A673 (cell line): ENCODE data around the gene FNDC11. TPM values are rescaled to one million over a fixed set of nuclear protein-coding genes. Genes with fewer than 3 reads are reported as not detected.

Experiments
- BruUV-seq: library from RNA; stranded (reverse); fragments of 400-500 nt; replicated peaks from 2 replicates; lab custom pipeline; 2021; lab: Mats Ljungman, UMichigan
- CTCF ChIA-PET: fragments of 300-600 bp; sonication (Branson Sonifier 250); formaldehyde crosslinking; loops from one replicate; lab custom pipeline; 2022; ENCODE audit warnings: antibody characterized with exemption; lab: Charles Lee
- POLR2A ChIA-PET: fragments of 300-600 bp; sonication (Branson Sonifier 250); formaldehyde crosslinking; loops from one replicate; lab custom pipeline; 2022; ENCODE audit warnings: antibody characterized with exemption; ENCODE audit not compliant: low non-redundant PET; lab: Charles Lee
- DNase-seq: peaks from one replicate; pipeline ENCODE4 v3.0.0-alpha.2; 2015; ENCODE audit warnings: low spot score
- H3K27ac ChIP-seq: fragments of 200-600 bp; sonication (generic); 2 replicates; pipeline ENCODE4 v1.5.1; 2016; ENCODE audit warnings: mixed run types, low read depth, mild to moderate bottlenecking, mixed read lengths, antibody characterized with exemption, low read length; ENCODE audit not compliant: poor library complexity, severe bottlenecking
- H3K27me3 ChIP-seq: fragments of 200-600 bp; sonication (generic); replicated peaks from 2 replicates; pipeline ENCODE4 v1.6.1; 2017; ENCODE audit warnings: mixed run types, low read depth, mild to moderate bottlenecking, mixed read lengths, antibody characterized with exemption, low read length; ENCODE audit not compliant: insufficient read depth, poor library complexity
- H3K36me3 ChIP-seq: fragments of 200-600 bp; sonication (generic); 2 replicates; pipeline ENCODE4 v1.6.1; 2016; ENCODE audit warnings: mixed run types, mild to moderate bottlenecking, mixed read lengths, antibody characterized with exemption, low read length; ENCODE audit not compliant: insufficient read depth, poor library complexity, severe bottlenecking
- H3K4me1 ChIP-seq: fragments of 200-600 bp; sonication (generic); 2 replicates; pipeline ENCODE4 v1.6.1; 2017; ENCODE audit warnings: mixed run types, mild to moderate bottlenecking, mixed read lengths, antibody characterized with exemption, low read length; ENCODE audit not compliant: insufficient read depth, poor library complexity, severe bottlenecking
- H3K4me3 ChIP-seq: fragments of 200-600 bp; sonication (generic); 2 replicates; pipeline ENCODE4 v1.5.1; 2016; ENCODE audit warnings: low read depth, mixed run types, mild to moderate bottlenecking, mixed read lengths, low read length; ENCODE audit not compliant: poor library complexity, severe bottlenecking
- H3K9me3 ChIP-seq: fragments of 200-600 bp; sonication (generic); 2 replicates; pipeline ENCODE4 v1.6.1; 2016; ENCODE audit warnings: mixed run types, low read depth, mild to moderate bottlenecking, mixed read lengths, antibody characterized with exemption, low read length; ENCODE audit not compliant: poor library complexity, severe bottlenecking
- EZH2 ChIP-seq: fragments of 200-600 bp; sonication (generic); IDR thresholded peaks from 2 replicates; pipeline ENCODE4 v1.6.1; 2017; ENCODE audit warnings: borderline replicate concordance, low read depth, mild to moderate bottlenecking, mixed read lengths, antibody characterized with exemption, low read length; ENCODE audit not compliant: poor library complexity, severe bottlenecking
- intact Hi-C: fragments of 100-400 bp; cut with micrococcal nuclease; formaldehyde crosslinking; loops from one replicate; pipeline ENCODE4 v1.10.0; 2022; ENCODE audit not compliant: unreplicated experiment
- total RNA-seq: library from RNA; stranded (reverse); gene quantifications from 2 replicates; pipeline ENCODE4 v1.2.3, GENCODE V29; 2021
- TF ChIP-seq, protein P1 (sequence below): fragments of 300-800, 200-600 bp; sonication (generic); conservative IDR thresholded peaks from 2 replicates; pipeline ENCODE4 v1.5.1; 2017; ENCODE audit warnings: low read depth, mild to moderate bottlenecking, antibody characterized with exemption, low read length, moderate library complexity, mixed read lengths

Gene FNDC11
- total RNA-seq, 1 experiment from 2014 or later = 0.21 TPM

DNA sequence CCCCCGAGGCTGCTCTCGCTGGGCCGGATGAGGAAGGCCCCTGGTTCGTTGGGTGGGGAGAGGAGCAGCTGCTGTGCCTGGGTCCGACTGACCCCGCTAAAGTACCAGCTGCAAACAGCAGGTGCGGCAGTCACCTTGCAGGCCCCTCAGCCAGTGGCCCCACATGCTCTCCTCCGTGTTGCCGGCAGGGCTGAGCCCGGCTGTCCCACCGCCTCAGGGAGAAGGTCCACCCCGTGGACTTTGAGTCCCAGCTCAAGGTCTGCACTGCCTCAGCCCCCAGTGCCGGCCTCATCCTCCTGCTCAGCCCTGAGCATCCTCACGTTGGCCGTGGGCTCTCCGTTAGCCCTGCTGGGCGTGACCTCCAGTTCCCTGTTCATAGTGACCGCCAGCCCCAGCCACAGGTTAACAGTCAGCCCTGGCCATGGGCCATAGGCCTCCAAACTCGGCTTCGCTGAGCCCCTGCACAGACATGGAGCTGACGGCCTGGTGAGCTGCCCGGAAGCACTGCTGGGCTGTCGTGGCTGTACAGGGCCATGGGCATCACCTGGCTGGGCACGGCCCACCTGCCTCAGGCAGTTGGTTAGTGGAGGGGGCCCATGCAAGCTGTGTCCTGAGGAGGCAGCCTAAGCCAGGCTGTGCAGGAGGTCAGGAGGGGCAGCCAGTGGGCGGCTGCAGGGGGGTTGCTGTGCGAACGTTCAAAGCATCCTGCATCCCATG, 9.6 kb upstream of the FNDC11 start:
- no peak for DNase-seq
- H3K4me1 ChIP-seq = no peaks in the 10 kb centered on the region
- TF ChIP-seq, protein P1, sequence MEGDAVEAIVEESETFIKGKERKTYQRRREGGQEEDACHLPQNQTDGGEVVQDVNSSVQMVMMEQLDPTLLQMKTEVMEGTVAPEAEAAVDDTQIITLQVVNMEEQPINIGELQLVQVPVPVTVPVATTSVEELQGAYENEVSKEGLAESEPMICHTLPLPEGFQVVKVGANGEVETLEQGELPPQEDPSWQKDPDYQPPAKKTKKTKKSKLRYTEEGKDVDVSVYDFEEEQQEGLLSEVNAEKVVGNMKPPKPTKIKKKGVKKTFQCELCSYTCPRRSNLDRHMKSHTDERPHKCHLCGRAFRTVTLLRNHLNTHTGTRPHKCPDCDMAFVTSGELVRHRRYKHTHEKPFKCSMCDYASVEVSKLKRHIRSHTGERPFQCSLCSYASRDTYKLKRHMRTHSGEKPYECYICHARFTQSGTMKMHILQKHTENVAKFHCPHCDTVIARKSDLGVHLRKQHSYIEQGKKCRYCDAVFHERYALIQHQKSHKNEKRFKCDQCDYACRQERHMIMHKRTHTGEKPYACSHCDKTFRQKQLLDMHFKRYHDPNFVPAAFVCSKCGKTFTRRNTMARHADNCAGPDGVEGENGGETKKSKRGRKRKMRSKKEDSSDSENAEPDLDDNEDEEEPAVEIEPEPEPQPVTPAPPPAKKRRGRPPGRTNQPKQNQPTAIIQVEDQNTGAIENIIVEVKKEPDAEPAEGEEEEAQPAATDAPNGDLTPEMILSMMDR = no peak
- no peak for TF ChIP-seq EZH2
- peaks cover 48% of the 10 kb centered on the region for H3K27me3 ChIP-seq
- no peak overlapping the region for H3K27ac ChIP-seq
- BruUV-seq = no TSS peak
- intact Hi-C loops = no loop called here
- ChIA-PET POLR2A (no interaction called here), CTCF (no interaction called here)
- no peaks in the 10 kb centered on the region for H3K9me3 ChIP-seq
- H3K36me3 ChIP-seq = no peaks in the 10 kb centered on the region
- no peak overlapping the region for H3K4me3 ChIP-seq

DNA sequence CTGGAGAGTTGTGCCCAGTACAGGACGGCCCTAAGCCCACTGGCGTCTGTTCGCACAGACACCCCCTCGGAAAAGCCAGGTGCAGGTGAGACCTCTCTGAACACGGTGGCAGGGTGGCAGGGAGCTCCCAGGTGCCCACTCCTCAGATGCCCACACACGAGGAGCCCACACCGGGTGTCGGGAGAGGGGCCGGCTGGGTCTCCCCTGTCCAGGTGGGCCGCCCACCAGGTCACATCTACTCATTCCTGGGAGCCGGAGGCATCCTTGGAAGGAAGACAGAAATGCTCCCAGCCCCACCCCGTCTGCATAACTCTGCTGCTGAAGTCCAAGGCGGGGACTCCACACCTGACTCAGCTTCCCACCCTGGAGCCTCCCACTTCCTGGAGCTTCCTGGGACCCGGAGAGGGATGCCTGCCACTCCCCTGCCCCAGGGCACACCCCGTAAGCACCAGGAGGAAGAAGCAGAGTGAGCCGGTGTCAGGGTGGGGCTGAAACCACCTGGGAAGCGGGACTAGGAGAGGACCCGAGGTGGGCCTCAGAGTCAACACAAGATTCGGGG, 8.9 kb upstream of the FNDC11 start:
- BruUV-seq = no TSS peak
- POLR2A ChIA-PET = no interaction called here
- Histone ChIP-seq H3K4me1 (no peaks in the 10 kb centered on the region), H3K9me3 (no peaks in the 10 kb centered on the region), H3K36me3 (no peaks in the 10 kb centered on the region), H3K27me3 (peaks cover 48% of the 10 kb centered on the region), H3K4me3 (no peak overlapping the region), H3K27ac (no peak overlapping the region)
- no peak for DNase-seq
- CTCF ChIA-PET = no interaction called here
- TF ChIP-seq, protein P1 = no peak
- TF ChIP-seq EZH2 = no peak
- intact Hi-C loops = no loop called here

DNA sequence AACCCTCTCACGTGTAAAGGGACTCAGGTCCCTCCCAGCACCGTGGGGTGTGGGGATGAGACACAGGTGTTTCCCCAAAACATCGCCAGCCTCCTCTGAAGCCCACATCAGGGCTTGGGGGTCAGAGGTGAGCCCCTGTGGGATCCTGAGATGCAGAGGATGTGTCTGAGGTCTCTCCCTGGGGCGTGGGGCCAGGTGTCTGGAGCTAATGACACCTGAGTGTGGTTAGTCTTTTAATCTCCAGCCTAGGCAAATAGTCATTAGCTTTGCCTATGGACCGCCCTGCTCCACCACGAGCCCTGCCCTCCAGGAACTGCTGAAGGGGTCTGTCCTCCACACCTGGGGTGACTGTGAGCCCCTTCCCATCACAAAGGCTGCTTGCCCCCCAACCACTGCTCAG, 8.1 kb upstream of the FNDC11 start:
- ChIA-PET CTCF (no interaction called here), POLR2A (no interaction called here)
- Histone ChIP-seq H3K9me3 (no peaks in the 10 kb centered on the region), H3K4me3 (no peak overlapping the region), H3K27me3 (peaks cover 48% of the 10 kb centered on the region), H3K4me1 (no peaks in the 10 kb centered on the region), H3K27ac (no peak overlapping the region), H3K36me3 (no peaks in the 10 kb centered on the region)
- no TSS peak for BruUV-seq
- TF ChIP-seq, protein P1 = no peak
- no peak for TF ChIP-seq EZH2
- DNase-seq = no peak
- intact Hi-C loops = no loop called here
